Endothelial cell of umbilical vein (primary cell): ENCODE results near the gene KCNC1. TPM values are rescaled to one million over a fixed set of nuclear protein-coding genes. Genes with fewer than 3 reads are reported as not detected.

Source experiments
- BruUV-seq: library from RNA; stranded (reverse); fragments of 400-500 nt; replicated peaks from 2 replicates; lab custom pipeline; 2021; lab: Mats Ljungman, UMichigan
- CTCF ChIA-PET: fragments of 300-600, 350-600 bp; sonication (Branson Sonifier 250); formaldehyde crosslinking; loops from one replicate; lab custom pipeline; 2021; ENCODE audit warnings: antibody characterized with exemption, inconsistent platforms; lab: Charles Lee
- POLR2A ChIA-PET: fragments of 300-600, 350-600 bp; sonication (Branson Sonifier 250); formaldehyde crosslinking; loops from one replicate; lab custom pipeline; 2021; ENCODE audit warnings: antibody characterized with exemption, inconsistent platforms; lab: Charles Lee
- DNase-seq: peaks from one replicate; pipeline ENCODE4 v3.0.0-alpha.2; 2011; ENCODE audit warnings: low read depth, low spot score
- FAIRE-seq: peaks from 2 replicates; lab custom pipeline; 2011; peaks lifted over from hg19 to GRCh38; lab: Jason Lieb, UNC
- H2AFZ ChIP-seq: 2 replicates; pipeline ENCODE4 v1.6.0; 2012; ENCODE audit warnings: low read depth, low read length, control low read depth, inconsistent platforms
- H3K27ac ChIP-seq: 2 replicates; pipeline ENCODE4 v1.5.1; 2011; ENCODE audit warnings: low read depth, mild to moderate bottlenecking, control low read depth, low read length, moderate library complexity; ENCODE audit not compliant: insufficient read depth
- H3K27me3 ChIP-seq, 2 experiments: 2 replicates each; pipeline versions ENCODE4 v1.6.0 to v1.6.1; 2011; ENCODE audit warnings: low read length in 2 of 2, mixed read lengths in 1 of 2; ENCODE audit not compliant: control insufficient read depth in 2 of 2, insufficient read depth in 2 of 2
- H3K36me3 ChIP-seq, 2 experiments: 2 replicates in 1 of 2; 3 replicates in 1 of 2; pipeline ENCODE4 v1.5.1; 2011; ENCODE audit warnings: low read length in 2 of 2, mild to moderate bottlenecking in 1 of 2, moderate library complexity in 1 of 2; ENCODE audit not compliant: control insufficient read depth in 2 of 2, insufficient read depth in 2 of 2; ENCODE audit errors: extremely low read depth in 1 of 2
- H3K4me1 ChIP-seq: 3 replicates; pipeline ENCODE4 v1.5.1; 2011; ENCODE audit warnings: mild to moderate bottlenecking, low read length; ENCODE audit not compliant: control insufficient read depth, insufficient read depth; ENCODE audit errors: extremely low read depth
- H3K4me2 ChIP-seq: 2 replicates; pipeline ENCODE4 v1.6.1; 2011; ENCODE audit warnings: low read length, control low read depth, mixed read lengths; ENCODE audit not compliant: insufficient read depth
- H3K4me3 ChIP-seq, 3 experiments: fragments of 200-600 bp in 1 of 3; sonication (generic), shearing (Covaris generic) in 1 of 3; replicated peaks in 1 of 3; 2 replicates each; pipeline ENCODE4 v1.5.1; 2011 to 2016; ENCODE audit warnings: control low read depth in 3 of 3, low read length in 3 of 3, mild to moderate bottlenecking in 2 of 3, inconsistent platforms in 1 of 3, low read depth in 1 of 3, moderate library complexity in 1 of 3; ENCODE audit not compliant: insufficient read depth in 1 of 3
- H3K79me2 ChIP-seq: 2 replicates; pipeline ENCODE4 v1.6.0; 2012; ENCODE audit warnings: low read length, inconsistent platforms; ENCODE audit not compliant: control insufficient read depth, insufficient read depth
- H3K9ac ChIP-seq: replicated peaks from 2 replicates; pipeline ENCODE3; 2011; ENCODE audit warnings: low read length, control low read depth; ENCODE audit not compliant: insufficient read depth; ENCODE audit errors: extremely low read depth
- H3K9me1 ChIP-seq: replicated peaks from 3 replicates; pipeline ENCODE4 v1.6.0; 2011; ENCODE audit warnings: mild to moderate bottlenecking, low read length; ENCODE audit not compliant: control insufficient read depth, insufficient read depth; ENCODE audit errors: extremely low read depth
- H3K9me3 ChIP-seq: replicated peaks from 2 replicates; pipeline ENCODE4 v1.5.1; 2012; ENCODE audit warnings: low read length, inconsistent platforms; ENCODE audit not compliant: control insufficient read depth, insufficient read depth
- H4K20me1 ChIP-seq: replicated peaks from 2 replicates; pipeline ENCODE3; 2011; ENCODE audit warnings: mild to moderate bottlenecking, low read length; ENCODE audit not compliant: control insufficient read depth, insufficient read depth; ENCODE audit errors: extremely low read depth
- EZH2 ChIP-seq: IDR thresholded peaks from 2 replicates; pipeline ENCODE4 v1.6.1; 2012; ENCODE audit warnings: borderline replicate concordance, low read depth, mild to moderate bottlenecking, moderate library complexity, low read length, inconsistent platforms; ENCODE audit not compliant: severe bottlenecking
- FOS ChIP-seq: IDR thresholded peaks from 2 replicates; pipeline ENCODE4 v1.6.1; 2011; ENCODE audit warnings: mild to moderate bottlenecking, low read length, moderate library complexity, borderline replicate concordance; ENCODE audit not compliant: insufficient read depth
- GATA2 ChIP-seq: IDR thresholded peaks from 2 replicates; pipeline ENCODE4 v1.7.0; 2011; ENCODE audit warnings: low read depth, mild to moderate bottlenecking, moderate library complexity, mixed read lengths, low read length; ENCODE audit not compliant: insufficient read length, insufficient read depth
- JUN ChIP-seq: IDR thresholded peaks from 2 replicates; pipeline ENCODE4 v1.6.1; 2011; ENCODE audit warnings: borderline replicate concordance, low read depth; ENCODE audit not compliant: insufficient read length, insufficient read depth
- MYC ChIP-seq: IDR thresholded peaks from one replicate; pipeline ENCODE4 v1.6.1; 2011; ENCODE audit warnings: mild to moderate bottlenecking, low read depth, low read length
- POLR2A ChIP-seq: IDR thresholded peaks from 2 replicates; pipeline ENCODE4 v1.6.1; 2012; ENCODE audit warnings: low read depth, mild to moderate bottlenecking, control low read depth, low read length
- POLR2AphosphoS5 ChIP-seq: IDR thresholded peaks from 2 replicates; pipeline ENCODE4 v1.6.1; 2012; ENCODE audit warnings: low read depth, mild to moderate bottlenecking, control low read depth, low read length, moderate library complexity; ENCODE audit not compliant: insufficient read depth
- dilution Hi-C: fragments of 300-500 bp; cut with MboI; formaldehyde crosslinking; loops from one replicate; pipeline ENCODE4 v1.15.0; 2019; ENCODE audit warnings: low sequenced_read_pairs; ENCODE audit not compliant: extremely low pct_ligation_motif_present
- intact Hi-C: fragments of 100-400 bp; cut with micrococcal nuclease; formaldehyde crosslinking; loops from one replicate; pipeline ENCODE4 v1.10.0; 2022
- polyA plus RNA-seq, 4 experiments: library from polyadenylated mRNA; depleted of rRNA in 3 of 4; stranded (reverse) in 3 of 4; unstranded in 1 of 4; fragments of >200 nt; gene quantifications; 2 replicates each; pipeline versions ENCODE4 v1.2.1 to v1.2.3, GENCODE V29; 2011 to 2012; ENCODE audit warnings: missing spikeins in 1 of 4
- total RNA-seq: library from RNA; stranded (reverse); gene quantifications from 2 replicates; pipeline ENCODE4 v1.2.3, GENCODE V29; 2021
- TF ChIP-seq, protein P1 (sequence below), 2 donors: IDR thresholded peaks; 1 replicate in 1 of 2; 2 replicates in 1 of 2; pipeline ENCODE4 v1.5.1; 2011; ENCODE audit warnings: low read length in 2 of 2, mild to moderate bottlenecking in 2 of 2, moderate library complexity in 2 of 2, control low read depth in 1 of 2, inconsistent platforms in 1 of 2, low read depth in 1 of 2; ENCODE audit not compliant: insufficient read depth in 1 of 2; ENCODE audit errors: extremely low read depth in 1 of 2
- TF ChIP-seq, protein P2 (sequence below): IDR thresholded peaks from 2 replicates; pipeline ENCODE4 v1.6.1; 2011; ENCODE audit not compliant: insufficient read depth, insufficient read length

KCNC1 gene
- total and polyA plus RNA-seq, 2 donors (not counting 3 experiments of a cell fraction or from before 2014, with no cell fraction given), result not detected

DNA sequence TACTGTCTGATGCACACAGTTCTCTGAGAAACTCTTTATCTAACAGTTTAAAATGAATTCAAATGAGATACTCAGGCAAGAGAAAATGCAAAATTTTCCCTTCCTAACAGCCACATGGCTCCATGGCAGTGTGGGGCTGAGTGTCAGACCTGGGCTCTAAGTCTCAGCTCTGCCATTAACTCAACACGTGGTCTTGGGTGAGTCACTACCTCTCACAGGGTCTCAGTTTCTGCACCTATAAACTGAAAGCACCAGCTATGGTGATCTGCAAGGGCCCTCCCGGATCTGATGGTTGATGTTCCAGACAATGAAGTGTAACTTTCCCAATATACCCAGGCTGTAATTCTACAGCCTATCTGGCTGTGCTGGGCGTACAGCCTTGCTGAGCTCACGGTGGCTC is 70.5 kb downstream of the KCNC1 start:
- no peaks in the 10 kb centered on the region for H3K9me3 ChIP-seq
- no peaks in the 10 kb centered on the region for H4K20me1 ChIP-seq
- no TSS peak for BruUV-seq
- intact Hi-C loops (no loop called here), dilution Hi-C loops (no loop called here)
- H3K9ac ChIP-seq, result no peak overlapping the region
- DNase-seq (no peak), FAIRE-seq (no peak)
- no peaks in the 10 kb centered on the region for H3K36me3 ChIP-seq
- H3K79me2 ChIP-seq, result no peaks in the 10 kb centered on the region
- no peaks in the 10 kb centered on the region for H3K27me3 ChIP-seq
- ChIA-PET CTCF (no interaction called here), POLR2A (no interaction called here)
- no peak overlapping the region for H2AFZ ChIP-seq
- H3K27ac ChIP-seq, result no peak overlapping the region
- no peak overlapping the region for H3K4me2 ChIP-seq
- no peaks in the 10 kb centered on the region for H3K4me1 ChIP-seq
- no peaks in the 10 kb centered on the region for H3K9me1 ChIP-seq
- H3K4me3 ChIP-seq, result no peak overlapping the region
- TF ChIP-seq POLR2A (no peak), MYC (no peak), GATA2 (no peak), POLR2AphosphoS5 (no peak), EZH2 (no peak), JUN (no peak)
- TF ChIP-seq, protein P1, sequence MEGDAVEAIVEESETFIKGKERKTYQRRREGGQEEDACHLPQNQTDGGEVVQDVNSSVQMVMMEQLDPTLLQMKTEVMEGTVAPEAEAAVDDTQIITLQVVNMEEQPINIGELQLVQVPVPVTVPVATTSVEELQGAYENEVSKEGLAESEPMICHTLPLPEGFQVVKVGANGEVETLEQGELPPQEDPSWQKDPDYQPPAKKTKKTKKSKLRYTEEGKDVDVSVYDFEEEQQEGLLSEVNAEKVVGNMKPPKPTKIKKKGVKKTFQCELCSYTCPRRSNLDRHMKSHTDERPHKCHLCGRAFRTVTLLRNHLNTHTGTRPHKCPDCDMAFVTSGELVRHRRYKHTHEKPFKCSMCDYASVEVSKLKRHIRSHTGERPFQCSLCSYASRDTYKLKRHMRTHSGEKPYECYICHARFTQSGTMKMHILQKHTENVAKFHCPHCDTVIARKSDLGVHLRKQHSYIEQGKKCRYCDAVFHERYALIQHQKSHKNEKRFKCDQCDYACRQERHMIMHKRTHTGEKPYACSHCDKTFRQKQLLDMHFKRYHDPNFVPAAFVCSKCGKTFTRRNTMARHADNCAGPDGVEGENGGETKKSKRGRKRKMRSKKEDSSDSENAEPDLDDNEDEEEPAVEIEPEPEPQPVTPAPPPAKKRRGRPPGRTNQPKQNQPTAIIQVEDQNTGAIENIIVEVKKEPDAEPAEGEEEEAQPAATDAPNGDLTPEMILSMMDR (IDR thresholded peaks at IDR 0.05; ENCODE audit: extremely low read depth in 1 of 2, insufficient read depth in 1 of 2, low read depth in 1 of 2, low read length in 2 of 2), result no peak

DNA sequence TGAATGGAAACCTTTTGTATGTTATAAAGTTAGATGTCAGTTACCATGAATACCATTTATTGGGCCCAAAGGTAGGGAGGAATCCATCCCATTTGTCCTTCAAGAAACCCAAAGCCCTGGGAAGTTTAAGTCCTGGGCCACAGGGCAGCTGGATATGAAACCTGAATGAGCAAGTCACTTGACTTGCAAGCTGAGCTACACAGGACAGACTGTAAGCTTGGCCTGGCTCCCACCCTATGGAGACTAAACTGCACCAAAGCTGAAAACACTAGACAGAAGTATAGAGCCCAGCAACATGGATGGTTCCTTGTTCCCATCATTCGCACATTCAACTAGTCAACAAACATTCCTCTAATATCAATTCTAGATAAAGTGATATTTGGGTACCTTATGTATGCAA is 71.3 kb downstream of the KCNC1 start:
- H3K79me2 ChIP-seq, result no peaks in the 10 kb centered on the region
- TF ChIP-seq, protein P1 (IDR thresholded peaks at IDR 0.05; ENCODE audit: extremely low read depth in 1 of 2, insufficient read depth in 1 of 2, low read depth in 1 of 2, low read length in 2 of 2), result no peak
- no peak for TF ChIP-seq MYC
- TF ChIP-seq JUN, result no peak
- no peak for TF ChIP-seq POLR2A
- TF ChIP-seq POLR2AphosphoS5, result no peak
- TF ChIP-seq, protein P2, sequence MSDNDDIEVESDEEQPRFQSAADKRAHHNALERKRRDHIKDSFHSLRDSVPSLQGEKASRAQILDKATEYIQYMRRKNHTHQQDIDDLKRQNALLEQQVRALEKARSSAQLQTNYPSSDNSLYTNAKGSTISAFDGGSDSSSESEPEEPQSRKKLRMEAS, result no peak
- no peak for TF ChIP-seq FOS
- TF ChIP-seq GATA2, result no peak
- no peak for TF ChIP-seq EZH2
- intact Hi-C loops, result no loop called here
- no TSS peak for BruUV-seq
- no peak for FAIRE-seq
- H3K9me1 ChIP-seq, result no peaks in the 10 kb centered on the region
- dilution Hi-C loops, result no loop called here
- no peak overlapping the region for H3K4me3 ChIP-seq
- no peaks in the 10 kb centered on the region for H3K27me3 ChIP-seq
- no peak overlapping the region for H3K27ac ChIP-seq
- no peak overlapping the region for H3K9ac ChIP-seq
- no peaks in the 10 kb centered on the region for H3K9me3 ChIP-seq
- CTCF ChIA-PET, result no interaction called here
- no peak for DNase-seq
- POLR2A ChIA-PET, result no interaction called here
- no peak overlapping the region for H3K4me2 ChIP-seq
- H4K20me1 ChIP-seq, result no peaks in the 10 kb centered on the region
- no peak overlapping the region for H2AFZ ChIP-seq
- no peaks in the 10 kb centered on the region for H3K36me3 ChIP-seq
- H3K4me1 ChIP-seq, result no peaks in the 10 kb centered on the region
